Mucosa of stomach (tissue), 1 donor: ENCODE results near the gene SIPA1.

Experiments used
- H3K27me3 ChIP-seq: one replicate; pipeline ENCODE4 v1.7.0; 2013; ENCODE audit warnings: mild to moderate bottlenecking, low read length; ENCODE audit not compliant: control insufficient read depth, insufficient read depth
- H3K36me3 ChIP-seq: one replicate; pipeline ENCODE4 v1.7.0; 2013; ENCODE audit warnings: low read length; ENCODE audit not compliant: control insufficient read depth, insufficient read depth
- H3K4me1 ChIP-seq: one replicate; pipeline ENCODE4 v1.7.0; 2013; ENCODE audit warnings: mild to moderate bottlenecking, low read length; ENCODE audit not compliant: control insufficient read depth, insufficient read depth
- H3K4me3 ChIP-seq: one replicate; pipeline ENCODE4 v1.7.0; 2013; ENCODE audit warnings: low read length
- H3K9ac ChIP-seq: one replicate; pipeline ENCODE4 v1.7.0; 2013; ENCODE audit warnings: mild to moderate bottlenecking, low read length, moderate library complexity
- H3K9me3 ChIP-seq: one replicate; pipeline ENCODE4 v1.7.0; 2013; ENCODE audit warnings: mild to moderate bottlenecking, low read length, moderate library complexity; ENCODE audit not compliant: control insufficient read depth
- donor health status: Pancreatic carcinoma.

SIPA1 gene

DNA sequence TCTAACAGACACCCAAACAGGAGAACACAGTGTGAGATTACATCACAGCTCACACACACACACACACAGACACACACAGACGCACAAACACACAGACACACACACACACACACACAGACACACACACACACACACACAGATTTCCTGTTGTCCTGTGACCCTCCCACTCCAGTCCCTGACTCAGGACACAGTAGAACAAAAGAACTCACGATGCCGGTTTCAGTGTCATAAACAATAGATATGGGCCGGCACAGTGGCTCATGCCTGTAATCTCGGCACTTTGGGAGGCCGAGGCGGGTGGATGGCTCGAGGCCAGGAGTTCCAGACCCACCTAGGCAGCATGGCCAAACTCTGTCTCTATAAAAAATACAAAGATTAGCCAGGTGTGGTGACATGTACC is 60.3 kb downstream of the SIPA1 start:
- Histone ChIP-seq H3K4me3 (no peak overlapping the region), H3K36me3 (no peaks in the 10 kb centered on the region)

DNA sequence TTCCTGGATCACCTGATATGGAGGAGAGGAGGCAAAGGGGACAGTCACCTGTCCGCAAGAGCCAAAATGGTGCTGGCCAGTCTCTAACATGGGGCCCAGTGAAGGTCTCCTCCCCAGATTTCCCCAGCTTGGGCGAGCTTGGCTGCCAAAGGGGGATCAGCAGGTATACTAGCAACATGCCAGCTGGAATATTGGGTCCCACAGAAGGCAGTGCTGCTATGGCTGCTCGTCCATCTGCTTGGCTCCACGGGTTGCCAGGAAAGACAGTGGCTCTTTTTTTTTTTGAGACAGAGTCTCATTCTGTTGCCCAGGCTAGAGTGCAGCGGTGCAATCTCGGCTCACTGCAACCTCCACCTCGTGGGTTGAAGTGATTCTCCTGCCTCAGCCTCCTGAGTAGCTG is 61.4 kb downstream of the SIPA1 start:
- H3K4me3 ChIP-seq, result no peak overlapping the region
- H3K36me3 ChIP-seq, result no peaks in the 10 kb centered on the region
- H3K4me1 ChIP-seq, result peaks cover 23% of the 10 kb centered on the region
- no peak overlapping the region for H3K9ac ChIP-seq
- H3K27me3 ChIP-seq, result no peaks in the 10 kb centered on the region
- no peaks in the 10 kb centered on the region for H3K9me3 ChIP-seq

More for the DNA sequence above, 60.3 kb downstream of the SIPA1 start:
- Histone ChIP-seq H3K27me3 (no peaks in the 10 kb centered on the region), H3K9me3 (no peaks in the 10 kb centered on the region), H3K9ac (no peak overlapping the region), H3K4me1 (peaks cover 33% of the 10 kb centered on the region)

DNA sequence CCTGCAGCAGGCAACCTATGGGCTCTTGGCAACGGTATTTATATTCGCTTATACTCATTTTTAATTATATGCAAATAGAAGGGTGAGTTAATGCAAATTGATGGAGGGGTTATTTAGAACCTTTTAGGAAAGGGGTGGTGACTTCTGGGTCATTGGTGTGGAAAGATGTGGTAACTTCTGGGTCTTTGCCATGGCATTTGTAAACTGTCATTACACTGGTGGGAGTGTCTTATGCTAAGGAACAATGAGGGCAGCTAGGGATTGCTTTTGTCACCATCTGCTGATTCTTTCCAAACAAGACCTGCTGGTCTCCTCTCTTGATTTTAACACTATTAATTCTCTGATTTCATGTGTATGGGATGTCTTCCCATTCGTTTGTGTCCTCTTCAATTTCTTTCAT is 62.5 kb downstream of the SIPA1 start:
- H3K4me1 ChIP-seq, result peaks cover 16% of the 10 kb centered on the region
- no peaks in the 10 kb centered on the region for H3K9me3 ChIP-seq
- no peak overlapping the region for H3K4me3 ChIP-seq
- no peaks in the 10 kb centered on the region for H3K27me3 ChIP-seq
- no peaks in the 10 kb centered on the region for H3K36me3 ChIP-seq
- no peak overlapping the region for H3K9ac ChIP-seq
